SIG-M5 treated with dmso at 0.1 percent for 504 hours (cell line): ENCODE data around the gene GAB2.
"Not testable (repeated sequence)": the region's sequence is repeated elsewhere in the genome, so short reads cannot be mapped to it uniquely, and the experiment has no call there.

Experiments
- DNase-seq: peaks from one replicate; lab custom pipeline; 2025; ENCODE audit not compliant: unreplicated experiment; lab: John Stamatoyannopoulos, UW

GAB2 gene

GRCh38 chr11:78417175-78417887 lies at the start of gene GAB2:
GAB2 (minus strand) TSS chr11:78417820; CDS start chr11:78417720, 100 bp downstream.
- no peak for DNase-seq

DNA sequence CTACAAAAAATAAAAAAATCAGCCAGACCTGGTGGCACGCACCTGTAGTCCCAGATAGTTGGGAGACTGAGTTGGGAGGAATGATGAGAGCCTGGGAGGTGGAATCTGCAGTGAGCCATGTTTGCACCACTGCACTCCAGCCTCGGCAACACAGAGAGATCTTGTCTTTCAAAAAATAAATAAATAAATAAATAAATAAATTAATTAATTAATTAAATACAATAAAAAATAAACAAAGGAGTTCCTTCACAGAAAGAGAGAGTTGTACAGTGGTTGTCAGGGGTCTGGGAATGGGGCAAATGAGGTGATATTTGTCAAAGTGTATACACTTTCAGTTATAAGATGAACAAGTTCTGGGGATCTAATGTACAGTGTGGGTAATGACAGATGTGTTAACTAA lies 49.8 kb upstream of the GAB2 start:
- no peak for DNase-seq

- DNase-seq, result peak; percentile 13
Observed at GRCh38 chr11:78465169-78465942, 47.7 kb upstream of the GAB2 start.

- not testable (repeated sequence) for DNase-seq
Observed at GRCh38 chr11:78464787-78465168, 47.2 kb upstream of the GAB2 start.

DNA sequence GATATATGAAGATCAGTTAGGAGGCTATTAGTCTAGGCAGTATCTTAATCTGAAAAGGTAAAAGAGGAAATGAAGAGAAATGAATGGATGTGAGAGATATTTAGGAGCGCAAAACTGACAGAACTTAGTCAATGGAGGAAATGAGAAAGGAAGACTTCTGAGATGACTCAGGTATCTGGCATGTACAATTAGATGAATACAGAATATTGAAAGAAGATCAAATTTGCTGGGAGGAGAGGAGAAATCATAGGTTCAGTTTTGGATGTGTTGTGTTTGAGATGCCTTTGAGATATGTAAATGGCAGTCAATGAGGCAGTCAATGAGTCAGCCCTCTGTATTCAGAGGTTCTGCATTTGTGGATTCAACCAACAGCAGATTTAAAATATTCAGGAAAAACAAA lies 42.9 kb upstream of the GAB2 start:
- no peak for DNase-seq

DNA sequence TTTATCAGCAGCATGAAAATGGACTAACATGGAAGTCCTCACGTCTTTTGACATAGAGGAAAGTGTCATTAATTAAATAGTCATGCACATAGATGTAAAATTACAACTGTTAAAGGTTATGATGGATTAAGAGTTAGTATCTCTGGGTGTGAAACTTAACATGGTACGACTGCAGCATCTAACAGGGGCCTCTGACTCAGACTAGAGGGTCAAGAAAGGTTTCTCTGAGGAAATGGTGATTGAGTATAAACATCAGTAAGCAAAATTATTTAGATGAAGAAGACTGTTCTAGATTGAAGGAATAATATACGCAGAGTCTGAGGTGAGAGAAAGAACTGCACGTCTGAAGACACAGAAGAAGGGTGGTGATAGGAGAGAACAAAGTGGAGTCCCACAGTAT lies 42.1 kb upstream of the GAB2 start:
- DNase-seq, result no peak

DNA sequence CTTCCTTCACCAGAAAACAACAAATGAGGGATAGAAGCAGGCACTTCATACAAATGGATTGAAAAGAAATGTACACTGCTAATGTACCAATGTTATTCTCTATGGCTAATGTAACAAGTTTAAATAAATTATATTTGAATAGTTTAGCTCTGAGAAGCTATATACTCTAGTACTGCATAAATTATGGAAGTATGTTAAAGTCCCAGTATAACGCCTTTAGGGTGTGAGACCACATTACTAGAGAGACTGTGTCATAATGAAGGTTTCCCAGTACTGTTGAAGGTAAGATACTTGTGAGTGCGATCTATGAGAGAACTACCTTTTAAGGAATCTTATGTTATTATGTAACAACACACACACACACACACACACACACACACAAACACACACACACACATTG lies 39.8 kb upstream of the GAB2 start:
- DNase-seq, result no peak

GRCh38 chr11:78453140-78453935 lies 35.7 kb upstream of the GAB2 start:
- no peak for DNase-seq

DNA sequence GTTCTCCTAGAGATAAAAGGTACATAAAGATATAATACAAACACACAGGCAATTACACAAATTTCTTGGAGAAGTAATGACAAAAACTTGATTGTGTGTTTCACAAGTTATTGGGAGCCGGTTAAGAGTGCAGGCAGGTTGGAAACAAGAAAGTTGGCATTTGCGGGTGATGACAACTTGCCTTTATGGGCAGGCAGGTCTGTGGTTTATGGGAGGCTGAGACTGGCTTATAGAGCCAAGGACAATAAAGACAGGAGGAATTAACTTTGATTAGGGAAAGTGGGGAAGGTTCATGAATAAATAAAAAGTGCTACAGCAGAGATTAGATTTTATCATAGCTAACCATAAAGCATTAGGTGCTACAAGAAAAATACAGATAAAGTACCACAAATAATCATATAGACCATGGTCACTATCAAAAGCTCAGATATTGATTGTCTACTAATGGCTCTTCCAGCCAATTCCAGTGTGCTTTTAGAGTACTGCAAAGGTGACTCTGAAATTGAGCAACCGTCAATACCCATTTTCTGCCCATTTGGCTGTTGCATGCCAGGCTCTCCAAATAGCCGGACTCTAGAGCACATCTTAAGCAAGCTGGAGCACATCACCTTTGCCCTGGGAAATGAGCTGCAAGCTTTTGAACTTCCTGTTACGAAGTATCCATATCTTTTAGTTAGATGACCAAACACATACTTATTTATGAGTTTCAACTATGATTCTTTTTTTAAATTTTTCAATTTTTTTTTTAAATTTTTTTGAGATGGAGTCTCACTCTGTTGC lies 33.9 kb upstream of the GAB2 start:
- DNase-seq, result no peak

GRCh38 chr11:78450866-78451265 lies 33.2 kb upstream of the GAB2 start:
- DNase-seq, result no peak

- DNase-seq, result no peak
Observed at GRCh38 chr11:78449866-78450265, 32.2 kb upstream of the GAB2 start.

DNA sequence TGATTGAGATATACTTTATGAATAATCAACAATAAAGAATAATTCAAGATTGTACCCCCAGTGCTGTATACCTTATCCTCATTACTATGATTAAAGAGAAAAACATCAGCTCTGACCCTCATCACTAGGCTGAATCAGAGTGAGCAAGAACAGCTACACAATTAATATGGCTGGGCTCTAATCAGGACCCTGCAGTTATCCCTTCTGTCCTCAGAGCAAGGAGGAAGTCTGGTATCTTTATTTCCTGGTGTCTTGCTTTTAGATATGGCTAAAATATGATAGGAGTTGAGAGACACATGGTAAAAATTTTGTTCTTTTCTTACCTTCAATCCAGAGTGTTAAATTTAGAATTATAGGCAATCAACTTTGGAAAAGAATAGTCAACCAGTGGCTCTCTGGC lies 28.6 kb upstream of the GAB2 start:
- no peak for DNase-seq

- no peak for DNase-seq
Observed at GRCh38 chr11:78444726-78445125, 27.1 kb upstream of the GAB2 start.

GRCh38 chr11:78441956-78442355 lies 24.3 kb upstream of the GAB2 start:
- no peak for DNase-seq

DNA sequence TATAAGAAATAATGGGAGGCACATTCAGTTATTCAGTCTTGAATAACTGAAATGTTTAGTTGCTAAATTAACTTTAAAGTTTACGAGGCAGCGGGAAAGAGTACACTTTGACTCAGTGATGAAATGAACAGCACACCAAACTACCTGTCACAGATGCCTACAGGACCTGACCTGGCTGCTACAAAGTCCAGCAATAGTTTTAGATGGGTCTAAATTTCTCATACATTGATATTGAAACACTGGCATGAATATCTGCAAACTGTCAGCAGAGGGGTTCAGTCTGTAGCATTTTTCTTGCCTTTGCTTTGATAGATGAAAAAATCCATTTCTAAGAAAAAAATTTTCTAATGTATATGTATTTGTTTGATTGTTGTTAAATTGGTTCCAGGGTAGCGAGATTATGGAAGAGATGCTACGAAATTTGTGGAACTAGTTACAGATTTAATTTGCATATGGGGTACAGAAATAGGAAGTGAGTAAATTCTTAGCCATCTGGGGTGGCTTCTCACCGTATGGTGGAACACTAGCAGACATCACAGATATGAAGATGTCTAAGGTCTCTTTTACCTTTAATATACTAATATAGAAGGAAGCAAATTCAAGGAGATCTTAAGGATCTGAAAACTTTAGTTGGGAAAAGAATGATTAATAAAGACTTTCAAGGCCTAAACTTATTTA lies 20.8 kb upstream of the GAB2 start:
- DNase-seq, result no peak

DNA sequence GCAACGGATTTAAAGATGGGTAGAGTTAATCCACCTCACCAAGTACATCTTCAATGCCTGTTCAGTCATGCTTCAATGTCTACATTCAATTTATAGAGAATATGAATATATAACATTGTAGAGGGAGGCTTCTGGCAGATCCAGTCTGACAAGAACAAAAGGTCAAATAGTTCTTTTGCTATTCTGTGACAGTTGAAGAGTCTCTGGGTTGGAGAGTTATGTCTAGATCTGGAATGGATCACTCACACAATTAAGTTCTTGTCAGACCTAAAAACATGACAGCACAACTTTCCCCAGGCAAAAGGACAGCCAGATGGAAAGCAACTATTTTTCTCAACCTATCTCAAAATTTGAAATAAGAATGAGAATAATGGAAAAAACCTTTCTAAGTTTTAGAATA lies 15.3 kb upstream of the GAB2 start:
- DNase-seq, result no peak

DNA sequence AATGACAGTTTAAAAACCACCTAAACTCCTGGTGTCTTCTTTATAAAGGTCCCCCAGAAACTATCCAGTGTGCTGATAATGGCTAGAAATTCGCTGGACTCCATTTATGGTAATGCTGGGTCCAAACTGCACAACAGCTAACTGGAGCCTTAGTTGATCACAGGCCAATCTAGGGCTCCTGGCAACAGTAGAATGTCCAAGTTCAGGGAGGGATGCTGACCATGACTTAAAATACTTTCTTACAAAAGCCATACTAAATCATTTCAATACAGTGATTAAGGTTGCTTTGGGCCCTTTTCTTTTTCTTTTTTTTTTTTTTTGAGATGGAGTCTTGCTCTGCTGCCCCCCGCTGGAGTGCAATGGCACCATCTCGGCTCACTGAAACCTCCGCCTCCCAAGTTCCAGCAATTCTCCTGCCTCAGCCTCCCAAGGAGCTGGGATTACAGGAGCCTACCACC lies 14.5 kb upstream of the GAB2 start:
- DNase-seq, result no peak

DNA sequence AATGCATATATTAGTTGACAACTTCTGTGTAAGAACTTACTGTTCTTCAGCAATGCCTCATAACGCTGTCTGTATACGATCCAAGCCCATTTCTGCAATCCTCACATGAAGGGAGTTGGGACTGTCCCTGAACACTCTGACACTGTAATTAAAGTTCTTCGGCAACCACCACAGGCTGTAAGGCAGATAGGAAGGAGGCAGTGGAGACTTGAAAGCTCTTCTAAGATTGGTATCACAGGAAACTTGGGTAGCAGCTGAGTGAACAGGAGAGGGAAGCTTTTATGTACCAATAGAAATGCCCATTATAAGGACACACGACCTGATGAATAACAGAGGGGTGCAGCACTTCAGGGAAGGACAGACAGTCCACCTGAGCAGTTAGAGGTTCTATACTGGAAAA lies 12.0 kb upstream of the GAB2 start:
- DNase-seq, result no peak

GRCh38 chr11:78429209-78429608 lies 11.6 kb upstream of the GAB2 start:
- no peak for DNase-seq

GRCh38 chr11:78428773-78429172 lies 11.2 kb upstream of the GAB2 start:
- no peak for DNase-seq
